ENCODE measurements around the gene UBL4B. TPM values are rescaled to one million over a fixed set of nuclear protein-coding genes. Genes with fewer than 3 reads are reported as not detected.
"Not testable (repeated sequence)": the region's sequence is repeated elsewhere in the genome, so short reads cannot be mapped to it uniquely, and the experiment has no call there.

UBL4B gene
- total RNA-seq, 2 donors from 2014 or later: 8.4 TPM; not detected in 1

- Histone ChIP-seq H3K36me3 (no peaks in the 10 kb centered on the region), H3K4me3 (no peak overlapping the region), H3K4me1 (replicated peaks) (no peaks in the 10 kb centered on the region), H3K27me3 (replicated peaks; ENCODE audit: insufficient read depth) (peaks cover 36% of the 10 kb centered on the region), H3K27ac (no peak overlapping the region), H3K9me3 (no peaks in the 10 kb centered on the region)
- DNase-seq (ENCODE audit: low spot score): no peak
- 9% methylated on average over 44 of the region's 52 CpGs for WGBS
- TF ChIP-seq POLR2AphosphoS5 (IDR thresholded peaks at IDR 0.05) (no peak), CTCF (IDR thresholded peaks at IDR 0.05) (no peak), POLR2A (IDR thresholded peaks at IDR 0.05) (no peak)
- intact Hi-C loops (cut with DNase I): no loop called here
These were observed 42.0 kb upstream of the UBL4B start for GRCh38 chr1:110070282-110070669.

DNA sequence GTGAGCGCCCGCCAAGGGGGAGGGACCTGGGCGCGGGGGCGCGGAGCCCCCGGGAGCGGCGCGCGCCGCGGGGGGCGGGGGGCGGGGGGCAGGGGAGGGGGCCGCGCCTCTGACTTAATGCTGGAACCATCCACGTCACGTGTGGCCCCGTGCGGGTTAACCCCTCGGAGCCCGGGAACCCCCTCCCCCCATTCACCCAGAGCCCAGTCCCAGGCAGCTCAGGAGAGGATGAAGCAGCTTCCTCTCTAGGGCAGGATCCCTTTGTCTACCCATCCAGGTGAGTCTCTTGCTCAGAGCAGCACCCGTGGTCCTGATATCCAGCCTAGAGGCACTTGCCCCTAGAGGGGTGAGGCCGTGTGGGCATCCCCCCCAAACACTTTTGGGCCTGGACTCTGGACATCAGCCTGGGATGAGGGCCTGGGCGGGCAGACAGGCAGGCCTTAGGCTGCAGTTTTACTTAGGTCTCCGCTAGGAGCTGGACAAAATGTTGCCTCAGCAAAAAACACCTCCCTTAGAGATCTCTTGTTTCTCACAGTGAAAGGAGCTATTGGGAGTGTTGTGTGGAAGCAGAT is 41.5 kb upstream of the UBL4B start, which contains the start of gene ALX3:
Gene ALX3 (minus strand): TSS at position 2 of the 572 bp plus-strand sequence. CDS start 60 bp downstream, outside the sequence.
- Histone ChIP-seq H3K36me3 (no peaks in the 10 kb centered on the region), H3K9me3 (no peaks in the 10 kb centered on the region), H3K4me1 (replicated peaks) (no peaks in the 10 kb centered on the region), H3K27me3 (replicated peaks; ENCODE audit: insufficient read depth) (peaks cover 36% of the 10 kb centered on the region), H3K4me3 (no peak within 1 kb of the TSS), H3K27ac (no peak within 1 kb of the TSS)
- WGBS: 59% methylated on average over 4 of the region's 27 CpGs
- no peak for DNase-seq (ENCODE audit: low spot score)
- TF ChIP-seq CTCF (IDR thresholded peaks at IDR 0.05) (no peak), POLR2A (IDR thresholded peaks at IDR 0.05) (no peak), POLR2AphosphoS5 (IDR thresholded peaks at IDR 0.05) (no peak)
- intact Hi-C loops (cut with DNase I): no loop called here

- Histone ChIP-seq H3K4me1 (replicated peaks) (no peaks in the 10 kb centered on the region), H3K9me3 (no peaks in the 10 kb centered on the region), H3K4me3 (no peak overlapping the region), H3K36me3 (no peaks in the 10 kb centered on the region), H3K27me3 (replicated peaks; ENCODE audit: insufficient read depth) (peaks cover 20% of the 10 kb centered on the region), H3K27ac (no peak overlapping the region)
- TF ChIP-seq POLR2AphosphoS5 (IDR thresholded peaks at IDR 0.05) (no peak), CTCF (IDR thresholded peaks at IDR 0.05) (no peak), POLR2A (IDR thresholded peaks at IDR 0.05) (no peak)
- intact Hi-C loops (cut with DNase I): no loop called here
- 87% methylated on average over 4 of the region's 4 CpGs for WGBS
- DNase-seq (ENCODE audit: low spot score): no peak
These were observed 38.1 kb upstream of the UBL4B start for GRCh38 chr1:110074166-110074565.

- Histone ChIP-seq H3K9me3 (no peaks in the 10 kb centered on the region), H3K4me3 (no peak overlapping the region), H3K27me3 (replicated peaks; ENCODE audit: insufficient read depth) (peaks cover under 1% of the 10 kb centered on the region), H3K36me3 (no peaks in the 10 kb centered on the region), H3K27ac (no peak overlapping the region), H3K4me1 (replicated peaks) (no peaks in the 10 kb centered on the region)
- 79% methylated on average over 3 of the region's 3 CpGs for WGBS
- DNase-seq (ENCODE audit: low spot score): no peak
- intact Hi-C loops (cut with DNase I): no loop called here
- TF ChIP-seq POLR2AphosphoS5 (IDR thresholded peaks at IDR 0.05) (no peak), CTCF (IDR thresholded peaks at IDR 0.05) (no peak), POLR2A (IDR thresholded peaks at IDR 0.05) (no peak)
These were observed 35.3 kb upstream of the UBL4B start for GRCh38 chr1:110076789-110077500.

- H3K4me3 ChIP-seq; intact Hi-C loops (cut with DNase I); H3K4me1 ChIP-seq (replicated peaks); H3K27ac ChIP-seq; H3K27me3 ChIP-seq (replicated peaks; ENCODE audit: insufficient read depth); H3K9me3 ChIP-seq; DNase-seq (ENCODE audit: low spot score); H3K36me3 ChIP-seq: not testable (repeated sequence)
- 98% methylated on average over 2 of the region's 2 CpGs for WGBS
These were observed 32.2 kb upstream of the UBL4B start for GRCh38 chr1:110079995-110080394.

All from prostate gland (tissue), 2 donors.